Muscle layer of duodenum (tissue), 2 donors: ENCODE measurements around the gene DNAH10.

Experiments used
- H3K27ac ChIP-seq: one replicate; pipeline ENCODE4 v1.7.0; 2013; ENCODE audit warnings: mild to moderate bottlenecking, low read length
- H3K27me3 ChIP-seq: one replicate; pipeline ENCODE4 v1.7.0; 2013; ENCODE audit warnings: low read depth, mild to moderate bottlenecking, control low read depth, low read length
- H3K36me3 ChIP-seq, 2 donors: one replicate each; pipeline ENCODE4 v1.7.0; 2013; ENCODE audit warnings: low read length in 2 of 2, control low read depth in 1 of 2, mild to moderate bottlenecking in 1 of 2; ENCODE audit not compliant: insufficient read depth in 2 of 2, control insufficient read depth in 1 of 2
- H3K4me1 ChIP-seq, 2 donors: one replicate each; pipeline ENCODE4 v1.7.0; 2013; ENCODE audit warnings: low read length in 2 of 2, mild to moderate bottlenecking in 2 of 2, control low read depth in 1 of 2, moderate library complexity in 1 of 2; ENCODE audit not compliant: insufficient read depth in 2 of 2, control insufficient read depth in 1 of 2
- H3K4me3 ChIP-seq, 2 donors: one replicate each; pipeline ENCODE4 v1.7.0; 2013; ENCODE audit warnings: low read length in 2 of 2, low read depth in 1 of 2, mild to moderate bottlenecking in 1 of 2
- H3K9me3 ChIP-seq, 2 donors: one replicate each; pipeline ENCODE4 v1.7.0; 2013; ENCODE audit warnings: low read length in 2 of 2, control low read depth in 1 of 2, mild to moderate bottlenecking in 1 of 2; ENCODE audit not compliant: control insufficient read depth in 1 of 2
- donor health status: healthy.

Gene DNAH10

DNA sequence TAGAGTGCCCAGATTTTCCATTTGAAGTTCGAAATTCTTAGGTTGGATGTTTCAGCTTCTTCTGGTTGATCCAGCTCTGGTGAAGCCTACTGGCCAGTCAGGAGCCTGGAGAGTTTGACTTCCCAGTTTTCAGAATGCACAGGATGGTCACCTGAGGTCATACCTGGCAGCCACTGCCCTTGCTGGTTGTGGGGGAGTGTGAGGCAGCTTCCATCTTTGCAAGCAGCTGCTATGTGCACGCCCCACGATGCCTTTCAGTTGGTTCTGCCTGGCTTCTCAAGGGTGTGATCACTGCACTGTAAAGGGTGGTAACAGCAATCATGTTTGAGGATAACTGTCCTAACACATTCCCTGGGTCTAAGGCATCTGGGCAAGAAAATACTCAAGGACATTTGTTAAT lies 195.1 kb downstream of the DNAH10 start:
- H3K27ac ChIP-seq = no peak overlapping the region

GRCh38 chr12:123958462-123958861 lies 196.4 kb downstream of the DNAH10 start:
- no peak overlapping the region for H3K4me3 ChIP-seq
- H3K9me3 ChIP-seq = no peaks in the 10 kb centered on the region
- peak overlapping the region; percentile 21 for H3K27ac ChIP-seq
- H3K27me3 ChIP-seq = no peaks in the 10 kb centered on the region
- no peaks in the 10 kb centered on the region for H3K36me3 ChIP-seq
- no peaks in the 10 kb centered on the region for H3K4me1 ChIP-seq

More for the DNA sequence above, 195.1 kb downstream of the DNAH10 start:
- H3K27me3 ChIP-seq = no peaks in the 10 kb centered on the region
- no peaks in the 10 kb centered on the region for H3K36me3 ChIP-seq
- no peaks in the 10 kb centered on the region for H3K9me3 ChIP-seq
- peaks cover 0 to 2% of the 10 kb centered on the region in 2 donors for H3K4me1 ChIP-seq
- no peak overlapping the region for H3K4me3 ChIP-seq

DNA sequence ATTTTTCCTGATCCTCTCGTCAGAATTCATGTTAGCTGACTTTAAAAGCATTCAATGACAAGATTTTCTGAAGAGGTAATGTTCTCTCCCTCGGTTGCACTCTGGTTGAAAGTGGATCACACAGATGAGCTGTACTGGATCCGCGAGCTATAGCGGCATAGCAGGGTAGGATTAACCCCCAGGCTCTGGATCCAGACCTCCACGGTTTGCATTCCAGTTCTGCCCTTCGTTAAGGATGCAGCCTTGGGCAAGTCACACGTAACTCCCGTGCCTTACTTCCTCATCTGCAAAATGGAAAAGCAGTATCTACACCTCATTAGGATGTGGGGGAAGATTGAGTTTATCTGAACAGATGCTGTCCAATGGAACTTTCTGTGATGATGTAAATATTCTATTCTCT lies 196.8 kb downstream of the DNAH10 start:
- H3K9me3 ChIP-seq = no peaks in the 10 kb centered on the region
- no peak overlapping the region for H3K4me3 ChIP-seq
- peak overlapping the region; percentile 21 for H3K27ac ChIP-seq
- H3K36me3 ChIP-seq = no peaks in the 10 kb centered on the region
- H3K27me3 ChIP-seq = no peaks in the 10 kb centered on the region
- no peaks in the 10 kb centered on the region for H3K4me1 ChIP-seq

DNA sequence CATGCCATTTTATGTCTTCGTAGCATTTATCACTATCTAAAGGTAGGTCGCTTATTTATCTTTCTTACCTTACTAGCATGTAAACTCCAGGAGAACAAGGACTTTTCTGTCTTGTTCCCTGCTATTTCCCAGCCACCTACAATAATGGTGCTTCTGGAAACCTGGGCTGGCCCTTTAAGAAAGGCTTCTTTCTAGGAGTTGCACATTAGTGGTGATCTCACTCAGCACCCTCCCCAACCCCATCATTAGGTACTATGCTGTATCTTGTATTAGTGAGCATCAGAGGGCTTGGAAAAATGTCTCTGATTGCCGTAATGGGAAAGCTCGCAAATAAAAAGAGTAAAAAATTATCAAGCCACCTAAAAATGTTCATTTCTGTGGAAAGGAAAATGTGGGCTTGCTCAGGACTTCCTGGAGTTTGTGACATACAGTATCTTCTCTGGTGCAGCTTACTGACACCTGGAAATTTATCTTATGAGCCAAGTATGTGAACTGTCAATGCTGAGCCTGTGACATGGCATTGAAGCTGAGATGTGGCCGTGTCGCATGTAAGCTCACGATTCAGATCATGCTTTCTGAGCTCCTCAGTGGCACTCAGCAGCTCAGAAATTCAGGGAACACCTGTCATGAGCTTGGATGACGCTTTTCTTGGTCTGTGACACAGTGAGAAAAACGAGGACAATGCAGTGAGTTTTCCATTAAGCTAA lies 198.1 kb downstream of the DNAH10 start:
- Histone ChIP-seq H3K27me3 (no peaks in the 10 kb centered on the region), H3K9me3 (no peaks in the 10 kb centered on the region), H3K4me1 (no peaks in the 10 kb centered on the region), H3K36me3 (no peaks in the 10 kb centered on the region), H3K4me3 (no peak overlapping the region), H3K27ac (no peak overlapping the region)

DNA sequence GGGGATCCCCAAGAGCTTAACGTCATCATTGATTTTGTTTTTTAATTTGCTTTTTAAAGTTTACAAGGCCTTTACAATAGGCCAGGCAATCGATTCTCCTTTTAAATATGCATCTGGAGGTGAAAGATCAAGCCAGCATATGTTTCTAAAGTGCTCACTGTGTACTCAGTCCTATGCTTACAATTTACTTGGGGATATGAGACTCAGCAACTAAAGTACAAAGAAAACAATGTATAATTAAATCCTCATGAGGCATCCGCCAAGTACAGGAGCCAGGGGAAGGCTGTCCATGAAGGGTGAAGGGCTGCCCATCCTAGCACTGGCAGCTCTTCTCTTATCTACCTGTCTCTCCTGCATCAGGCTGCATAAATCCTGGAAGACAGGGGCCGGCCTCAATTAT lies 198.8 kb downstream of the DNAH10 start:
- Histone ChIP-seq H3K36me3 (no peaks in the 10 kb centered on the region), H3K4me3 (no peak overlapping the region), H3K27me3 (no peaks in the 10 kb centered on the region), H3K9me3 (no peaks in the 10 kb centered on the region), H3K4me1 (no peaks in the 10 kb centered on the region), H3K27ac (no peak overlapping the region)

- Histone ChIP-seq H3K27ac (no peak overlapping the region), H3K36me3 (no peaks in the 10 kb centered on the region), H3K27me3 (no peaks in the 10 kb centered on the region), H3K4me1 (no peaks in the 10 kb centered on the region), H3K9me3 (no peaks in the 10 kb centered on the region), H3K4me3 (no peak overlapping the region)
These were observed 199.7 kb downstream of the DNAH10 start for GRCh38 chr12:123961585-123962345.

- no peaks in the 10 kb centered on the region for H3K36me3 ChIP-seq
- no peak overlapping the region for H3K4me3 ChIP-seq
- no peaks in the 10 kb centered on the region for H3K27me3 ChIP-seq
- H3K9me3 ChIP-seq = no peaks in the 10 kb centered on the region
- no peak overlapping the region for H3K27ac ChIP-seq
- no peaks in the 10 kb centered on the region for H3K4me1 ChIP-seq
These were observed 200.4 kb downstream of the DNAH10 start for GRCh38 chr12:123962513-123962912.

DNA sequence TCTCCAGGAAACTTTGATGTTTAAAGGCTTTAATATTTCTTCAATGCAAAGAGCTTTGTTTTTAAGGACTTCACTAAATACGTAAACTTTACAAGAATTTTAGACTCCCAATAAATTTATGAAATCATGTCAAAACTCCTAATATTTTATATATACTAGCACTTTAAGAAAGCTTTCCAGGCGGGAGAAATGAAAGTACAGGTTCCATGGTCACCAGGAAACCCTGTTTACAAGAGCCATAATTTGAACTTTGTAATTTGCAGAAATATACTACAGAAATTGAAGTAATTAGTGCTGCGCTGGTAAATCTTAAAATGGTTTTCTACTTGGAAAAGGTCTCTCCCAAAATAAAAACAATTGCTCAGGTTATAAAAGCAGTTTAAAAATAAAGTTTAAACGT lies 201.7 kb downstream of the DNAH10 start:
- Histone ChIP-seq H3K9me3 (no peaks in the 10 kb centered on the region), H3K27me3 (no peaks in the 10 kb centered on the region), H3K27ac (no peak overlapping the region), H3K36me3 (no peaks in the 10 kb centered on the region), H3K4me1 (peaks cover 0 to 2% of the 10 kb centered on the region in 2 donors), H3K4me3 (no peak overlapping the region)

DNA sequence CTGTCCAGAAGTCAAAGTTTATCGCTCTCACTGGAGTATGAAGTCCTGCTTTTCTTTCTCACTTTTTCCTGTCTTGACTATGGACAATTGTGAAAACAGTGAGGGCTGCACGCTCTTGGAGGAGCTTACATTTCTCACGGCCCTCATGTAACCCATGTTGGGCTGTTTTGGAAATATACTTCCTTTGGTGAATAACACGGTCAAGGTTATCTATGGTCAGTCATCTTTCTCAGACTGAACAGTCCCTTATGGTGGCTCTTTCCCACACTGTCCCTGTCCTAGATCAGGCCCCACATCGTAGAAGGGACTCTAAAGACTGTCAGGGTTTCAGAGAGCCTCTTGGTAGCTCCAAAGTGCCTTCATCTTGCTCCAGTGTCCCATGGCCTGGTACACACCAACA lies 203.3 kb downstream of the DNAH10 start:
- Histone ChIP-seq H3K9me3 (no peaks in the 10 kb centered on the region), H3K27ac (no peak overlapping the region), H3K36me3 (no peaks in the 10 kb centered on the region), H3K27me3 (no peaks in the 10 kb centered on the region), H3K4me3 (no peak overlapping the region), H3K4me1 (peaks cover 0 to 11% of the 10 kb centered on the region in 2 donors)

GRCh38 chr12:123966596-123966995 lies 204.5 kb downstream of the DNAH10 start:
- no peak overlapping the region for H3K27ac ChIP-seq
- no peaks in the 10 kb centered on the region for H3K36me3 ChIP-seq
- no peak overlapping the region for H3K4me3 ChIP-seq
- no peaks in the 10 kb centered on the region for H3K9me3 ChIP-seq
- no peaks in the 10 kb centered on the region for H3K27me3 ChIP-seq
- H3K4me1 ChIP-seq = peaks cover 0 to 15% of the 10 kb centered on the region in 2 donors

- Histone ChIP-seq H3K27me3 (no peaks in the 10 kb centered on the region), H3K4me1 (peaks cover 0 to 15% of the 10 kb centered on the region in 2 donors), H3K9me3 (no peaks in the 10 kb centered on the region), H3K4me3 (no peak overlapping the region), H3K27ac (no peak overlapping the region), H3K36me3 (no peaks in the 10 kb centered on the region)
These were observed 205.1 kb downstream of the DNAH10 start for GRCh38 chr12:123967121-123967586.
